ENCODE results near the gene WNT9B.
"Not testable (repeated sequence)": the region's sequence is repeated elsewhere in the genome, so short reads cannot be mapped to it uniquely, and the experiment has no call there.

The WNT9B gene

GRCh38 chr17:46822388-46822921 is 28.9 kb upstream of the WNT9B start:
- peak; percentile 44 to 64 for DNase-seq

GRCh38 chr17:46823657-46824056 is 27.7 kb upstream of the WNT9B start:
- no peak for DNase-seq

- DNase-seq = no peak
Measured at GRCh38 chr17:46826116-46826515, 25.3 kb upstream of the WNT9B start.

- no peak for DNase-seq
Measured at GRCh38 chr17:46827274-46827673, 24.1 kb upstream of the WNT9B start.

- no peak for DNase-seq
Measured at GRCh38 chr17:46831573-46832330, 19.6 kb upstream of the WNT9B start.

- DNase-seq = no peak
Measured at GRCh38 chr17:46832331-46832821, 19.0 kb upstream of the WNT9B start.

- DNase-seq = no peak
Measured at GRCh38 chr17:46832945-46833839, 18.2 kb upstream of the WNT9B start.

- DNase-seq = no peak
Measured at GRCh38 chr17:46833840-46834208, 17.6 kb upstream of the WNT9B start.

GRCh38 chr17:46834846-46835245 is 16.5 kb upstream of the WNT9B start:
- DNase-seq = no peak

- no peak for DNase-seq
Measured at GRCh38 chr17:46836500-46836899, 14.9 kb upstream of the WNT9B start.

- no peak for DNase-seq
Measured at GRCh38 chr17:46837521-46837920, 13.9 kb upstream of the WNT9B start.

- no peak for DNase-seq
Measured at GRCh38 chr17:46839211-46839610, 12.2 kb upstream of the WNT9B start.

- not testable (repeated sequence) for DNase-seq
Measured at GRCh38 chr17:46840596-46840995, 10.8 kb upstream of the WNT9B start.

GRCh38 chr17:46841561-46842379 is 9.6 kb upstream of the WNT9B start:
- peak; percentile 40 to 50 for DNase-seq

- DNase-seq = no peak
Measured at GRCh38 chr17:46842835-46843234, 8.5 kb upstream of the WNT9B start.

- no peak for DNase-seq
Measured at GRCh38 chr17:46847204-46848191, 3.9 kb upstream of the WNT9B start.

- no peak for DNase-seq
Measured at GRCh38 chr17:46848534-46848933, 2.8 kb upstream of the WNT9B start.

GRCh38 chr17:46850688-46851028 is 725 bp upstream of the WNT9B start:
- no peak for DNase-seq

- DNase-seq = no peak
Measured at GRCh38 chr17:46853896-46854444, 2.6 kb downstream of the WNT9B start.

- no peak for DNase-seq
Measured at GRCh38 chr17:46854515-46854914, 3.1 kb downstream of the WNT9B start.

- no peak for DNase-seq
Measured at GRCh38 chr17:46854948-46855347, 3.6 kb downstream of the WNT9B start.

All from stimulated activated CD4-positive, alpha-beta T cell treated with anti-CD3 and anti-CD28 coated beads, Interleukin-2, amount 100 ng/mL, for 24 hours (primary cell).